ENCODE measurements around the gene ZNF10.

Gene ZNF10

GRCh38 chr12:133202493-133203343 is 72.3 kb downstream of the ZNF10 start:
- no peak for DNase-seq

- no peak for DNase-seq
These were observed 73.2 kb downstream of the ZNF10 start for GRCh38 chr12:133203344-133204263.

- no peak for DNase-seq
These were observed 73.8 kb downstream of the ZNF10 start for GRCh38 chr12:133204264-133204603.

- DNase-seq: no peak
These were observed 76.0 kb downstream of the ZNF10 start for GRCh38 chr12:133206390-133206789.

Data from CD4-positive, alpha-beta T cell treated with Interleukin-15 for 1 hour (primary cell).